ENCODE results near the gene SEBOX. TPM values are rescaled to one million over a fixed set of nuclear protein-coding genes. Genes with fewer than 3 reads are reported as not detected.

The SEBOX gene
- total RNA-seq, 1 experiment from 2014 or later, result not detected

- no peaks in the 10 kb centered on the region for H3K9me3 ChIP-seq (replicated peaks)
- 0 out of 2 replicates have a peak, but pooled peaks cover 3% of the 10 kb centered on the region for H3K36me3 ChIP-seq
- H3K27me3 ChIP-seq (replicated peaks), result no peaks in the 10 kb centered on the region
- no peak overlapping the region for H3K27ac ChIP-seq
- H3K4me1 ChIP-seq (replicated peaks), result no peaks in the 10 kb centered on the region
- H3K4me3 ChIP-seq, result no peak overlapping the region
- no peak for DNase-seq (ENCODE audit: low read depth in 1 of 2, low spot score in 2 of 2)
Measured at GRCh38 chr17:28398280-28398981, 33.4 kb upstream of the SEBOX start.

- Histone ChIP-seq H3K36me3 (0 out of 2 replicates have a peak, but pooled peaks cover 3% of the 10 kb centered on the region), H3K27me3 (replicated peaks) (no peaks in the 10 kb centered on the region), H3K27ac (no peak overlapping the region), H3K4me1 (replicated peaks) (no peaks in the 10 kb centered on the region), H3K4me3 (no peak overlapping the region), H3K9me3 (replicated peaks) (no peaks in the 10 kb centered on the region)
- no peak for DNase-seq (ENCODE audit: low read depth in 1 of 2, low spot score in 2 of 2)
Measured at GRCh38 chr17:28397687-28398279, 32.8 kb upstream of the SEBOX start.

- DNase-seq (ENCODE audit: low read depth in 1 of 2, low spot score in 2 of 2), result no peak
- H3K9me3 ChIP-seq (replicated peaks), result no peaks in the 10 kb centered on the region
Measured at GRCh38 chr17:28397275-28397674, 32.3 kb upstream of the SEBOX start.

GRCh38 chr17:28396635-28397239 is 31.7 kb upstream of the SEBOX start:
- DNase-seq (ENCODE audit: low read depth in 1 of 2, low spot score in 2 of 2), result no peak
- no peaks in the 10 kb centered on the region for H3K9me3 ChIP-seq (replicated peaks)
- H3K27ac ChIP-seq, result no peak overlapping the region
- no peak overlapping the region for H3K4me3 ChIP-seq
- H3K27me3 ChIP-seq (replicated peaks), result no peaks in the 10 kb centered on the region
- H3K36me3 ChIP-seq, result 0 out of 2 replicates have a peak, but pooled peaks cover 3% of the 10 kb centered on the region
- no peaks in the 10 kb centered on the region for H3K4me1 ChIP-seq (replicated peaks)

More at GRCh38 chr17:28397275-28397674, 32.3 kb upstream of the SEBOX start:
- H3K4me1 ChIP-seq (replicated peaks), result no peaks in the 10 kb centered on the region
- H3K27ac ChIP-seq, result no peak overlapping the region
- 0 out of 2 replicates have a peak, but pooled peaks cover 3% of the 10 kb centered on the region for H3K36me3 ChIP-seq
- H3K27me3 ChIP-seq (replicated peaks), result no peaks in the 10 kb centered on the region
- H3K4me3 ChIP-seq, result no peak overlapping the region

- H3K4me3 ChIP-seq, result no peak overlapping the region
- H3K27ac ChIP-seq, result no peak overlapping the region
- H3K4me1 ChIP-seq (replicated peaks), result no peaks in the 10 kb centered on the region
- DNase-seq (ENCODE audit: low read depth in 1 of 2, low spot score in 2 of 2), result no peak
- no peaks in the 10 kb centered on the region for H3K9me3 ChIP-seq (replicated peaks)
- H3K36me3 ChIP-seq, result 0 out of 2 replicates have a peak, but pooled peaks cover 3% of the 10 kb centered on the region
- H3K27me3 ChIP-seq (replicated peaks), result no peaks in the 10 kb centered on the region
Measured at GRCh38 chr17:28395968-28396367, 31.0 kb upstream of the SEBOX start.

- Histone ChIP-seq H3K27me3 (replicated peaks) (no peaks in the 10 kb centered on the region), H3K4me1 (replicated peaks) (no peaks in the 10 kb centered on the region), H3K4me3 (no peak overlapping the region), H3K9me3 (replicated peaks) (no peaks in the 10 kb centered on the region), H3K36me3 (peaks cover 8% of the 10 kb centered on the region; the same call in 1 of the 2 replicates), H3K27ac (no peak overlapping the region)
- no peak for DNase-seq (ENCODE audit: low read depth in 1 of 2, low spot score in 2 of 2)
Measured at GRCh38 chr17:28395426-28395825, 30.4 kb upstream of the SEBOX start.

- no peak overlapping the region for H3K27ac ChIP-seq
- H3K4me1 ChIP-seq (replicated peaks), result no peaks in the 10 kb centered on the region
- DNase-seq (ENCODE audit: low read depth in 1 of 2, low spot score in 2 of 2), result no peak
- H3K4me3 ChIP-seq, result no peak overlapping the region
- H3K27me3 ChIP-seq (replicated peaks), result no peaks in the 10 kb centered on the region
- no peaks in the 10 kb centered on the region for H3K9me3 ChIP-seq (replicated peaks)
- H3K36me3 ChIP-seq, result peaks cover 14% of the 10 kb centered on the region
Measured at GRCh38 chr17:28394337-28395116, 29.5 kb upstream of the SEBOX start.

GRCh38 chr17:28392491-28392890 is 27.5 kb upstream of the SEBOX start:
- no peak overlapping the region for H3K4me3 ChIP-seq
- no peak overlapping the region for H3K27ac ChIP-seq
- H3K36me3 ChIP-seq, result peaks cover 16% of the 10 kb centered on the region
- no peaks in the 10 kb centered on the region for H3K9me3 ChIP-seq (replicated peaks)
- no peaks in the 10 kb centered on the region for H3K27me3 ChIP-seq (replicated peaks)
- no peak for DNase-seq (ENCODE audit: low read depth in 1 of 2, low spot score in 2 of 2)
- no peaks in the 10 kb centered on the region for H3K4me1 ChIP-seq (replicated peaks)

GRCh38 chr17:28391401-28391800 is 26.4 kb upstream of the SEBOX start:
- no peak overlapping the region for H3K4me3 ChIP-seq
- peaks cover 16% of the 10 kb centered on the region for H3K36me3 ChIP-seq
- H3K27ac ChIP-seq, result no peak overlapping the region
- no peak for DNase-seq (ENCODE audit: low read depth in 1 of 2, low spot score in 2 of 2)
- no peaks in the 10 kb centered on the region for H3K9me3 ChIP-seq (replicated peaks)
- H3K27me3 ChIP-seq (replicated peaks), result no peaks in the 10 kb centered on the region
- no peaks in the 10 kb centered on the region for H3K4me1 ChIP-seq (replicated peaks)

GRCh38 chr17:28390984-28391383 is 26.0 kb upstream of the SEBOX start:
- H3K4me3 ChIP-seq, result no peak overlapping the region
- no peaks in the 10 kb centered on the region for H3K4me1 ChIP-seq (replicated peaks)
- no peaks in the 10 kb centered on the region for H3K27me3 ChIP-seq (replicated peaks)
- DNase-seq (ENCODE audit: low read depth in 1 of 2, low spot score in 2 of 2), result no peak
- H3K36me3 ChIP-seq, result peaks cover 16% of the 10 kb centered on the region
- H3K9me3 ChIP-seq (replicated peaks), result no peaks in the 10 kb centered on the region
- no peak overlapping the region for H3K27ac ChIP-seq

GRCh38 chr17:28390563-28390962 is 25.6 kb upstream of the SEBOX start:
- Histone ChIP-seq H3K27ac (no peak overlapping the region), H3K4me1 (replicated peaks) (no peaks in the 10 kb centered on the region), H3K9me3 (replicated peaks) (no peaks in the 10 kb centered on the region), H3K27me3 (replicated peaks) (no peaks in the 10 kb centered on the region), H3K36me3 (peaks cover 16% of the 10 kb centered on the region), H3K4me3 (no peak overlapping the region)
- no peak for DNase-seq (ENCODE audit: low read depth in 1 of 2, low spot score in 2 of 2)

GRCh38 chr17:28390141-28390540 is 25.1 kb upstream of the SEBOX start:
- H3K4me1 ChIP-seq (replicated peaks), result no peaks in the 10 kb centered on the region
- DNase-seq (ENCODE audit: low read depth in 1 of 2, low spot score in 2 of 2), result no peak
- no peaks in the 10 kb centered on the region for H3K27me3 ChIP-seq (replicated peaks)
- H3K9me3 ChIP-seq (replicated peaks), result no peaks in the 10 kb centered on the region
- H3K4me3 ChIP-seq, result no peak overlapping the region
- H3K27ac ChIP-seq, result no peak overlapping the region
- peaks cover 16% of the 10 kb centered on the region for H3K36me3 ChIP-seq

GRCh38 chr17:28388106-28388505 is 23.1 kb upstream of the SEBOX start:
- no peak overlapping the region for H3K27ac ChIP-seq
- no peaks in the 10 kb centered on the region for H3K27me3 ChIP-seq (replicated peaks)
- DNase-seq (ENCODE audit: low read depth in 1 of 2, low spot score in 2 of 2), result no peak
- no peaks in the 10 kb centered on the region for H3K4me1 ChIP-seq (replicated peaks)
- H3K4me3 ChIP-seq, result no peak overlapping the region
- no peaks in the 10 kb centered on the region for H3K9me3 ChIP-seq (replicated peaks)
- peaks cover 17% of the 10 kb centered on the region for H3K36me3 ChIP-seq

Measured in SJSA1 (cell line).